Parathyroid adenoma (tissue), 2 donors: ENCODE measurements around the gene CPEB4.

ENCODE experiments used
- H2AFZ ChIP-seq: fragments of 300-600 bp; sonication (generic); one replicate; pipeline ENCODE4 v1.7.0; 2017; ENCODE audit warnings: antibody characterized with exemption, mild to moderate bottlenecking
- H3K27ac ChIP-seq: fragments of 300-600 bp; sonication (generic); one replicate; pipeline ENCODE4 v1.7.0; 2017
- H3K27me3 ChIP-seq: fragments of 300-600 bp; sonication (generic); one replicate; pipeline ENCODE4 v1.7.0; 2017; ENCODE audit warnings: low read length; ENCODE audit not compliant: control insufficient read depth, insufficient read depth
- H3K36me3 ChIP-seq: fragments of 300-600 bp; sonication (generic); one replicate; pipeline ENCODE4 v1.7.0; 2017; ENCODE audit warnings: low read length; ENCODE audit not compliant: control insufficient read depth, insufficient read depth
- H3K4me1 ChIP-seq: fragments of 300-600 bp; sonication (generic); one replicate; pipeline ENCODE4 v1.7.0; 2017; ENCODE audit warnings: control low read depth
- H3K4me2 ChIP-seq: fragments of 300-600 bp; sonication (generic); one replicate; pipeline ENCODE4 v1.7.0; 2017; ENCODE audit warnings: low read length
- H3K4me3 ChIP-seq: fragments of 300-600 bp; sonication (generic); one replicate; pipeline ENCODE4 v1.7.0; 2017; ENCODE audit warnings: low read depth, low read length
- H3K79me2 ChIP-seq: fragments of 300-600 bp; sonication (generic); one replicate; pipeline ENCODE4 v1.7.0; 2017; ENCODE audit warnings: control low read depth
- H3K9ac ChIP-seq: fragments of 300-600 bp; sonication (generic); one replicate; pipeline ENCODE4 v1.7.0; 2017; ENCODE audit warnings: mild to moderate bottlenecking
- H3K9me3 ChIP-seq: fragments of 300-600 bp; sonication (generic); one replicate; pipeline ENCODE4 v1.7.0; 2017; ENCODE audit warnings: low read length; ENCODE audit not compliant: control insufficient read depth
- CTCF ChIP-seq: fragments of 300-600 bp; sonication (generic); IDR thresholded peaks from one replicate; pipeline ENCODE4 v1.7.0; 2017; ENCODE audit warnings: antibody characterized with exemption, mild to moderate bottlenecking
- donor health status: primary hyperparathyroidism.

CPEB4 gene

GRCh38 chr5:173963182-173963838, 75.2 kb downstream of the CPEB4 start:
- H3K4me3 ChIP-seq, result no peak overlapping the region

GRCh38 chr5:173963867-173964441, 75.8 kb downstream of the CPEB4 start:
- H2AFZ ChIP-seq, result peak overlapping the region; percentile 39
- H3K9me3 ChIP-seq, result no peaks in the 10 kb centered on the region
- H3K4me2 ChIP-seq, result no peak overlapping the region
- H3K9ac ChIP-seq, result peak overlapping the region; percentile 15
- no peak for TF ChIP-seq CTCF
- no peaks in the 10 kb centered on the region for H3K36me3 ChIP-seq
- peak overlapping the region; percentile 88 for H3K27ac ChIP-seq
- H3K4me3 ChIP-seq, result no peak overlapping the region
- H3K79me2 ChIP-seq, result no peaks in the 10 kb centered on the region
- H3K4me1 ChIP-seq, result peaks cover 12% of the 10 kb centered on the region
- no peaks in the 10 kb centered on the region for H3K27me3 ChIP-seq

More at GRCh38 chr5:173963182-173963838, 75.2 kb downstream of the CPEB4 start:
- peak overlapping the region; percentile 15 for H3K9ac ChIP-seq
- H3K27ac ChIP-seq, result peak overlapping the region; percentile 88
- H2AFZ ChIP-seq, result peak overlapping the region; percentile 39
- H3K27me3 ChIP-seq, result no peaks in the 10 kb centered on the region
- peaks cover 12% of the 10 kb centered on the region for H3K4me1 ChIP-seq
- H3K9me3 ChIP-seq, result no peaks in the 10 kb centered on the region
- H3K36me3 ChIP-seq, result no peaks in the 10 kb centered on the region
- no peaks in the 10 kb centered on the region for H3K79me2 ChIP-seq
- peak overlapping the region; percentile 26 for H3K4me2 ChIP-seq
- TF ChIP-seq CTCF, result no peak

- H3K4me1 ChIP-seq, result peaks cover 12% of the 10 kb centered on the region
- H3K9ac ChIP-seq, result no peak overlapping the region
- no peak overlapping the region for H2AFZ ChIP-seq
- no peaks in the 10 kb centered on the region for H3K27me3 ChIP-seq
- H3K4me3 ChIP-seq, result no peak overlapping the region
- no peak for TF ChIP-seq CTCF
- no peaks in the 10 kb centered on the region for H3K9me3 ChIP-seq
- no peaks in the 10 kb centered on the region for H3K36me3 ChIP-seq
- H3K27ac ChIP-seq, result no peak overlapping the region
- no peak overlapping the region for H3K4me2 ChIP-seq
- H3K79me2 ChIP-seq, result no peaks in the 10 kb centered on the region
Observed at GRCh38 chr5:173964506-173964905, 76.4 kb downstream of the CPEB4 start.

- no peaks in the 10 kb centered on the region for H3K27me3 ChIP-seq
- H3K79me2 ChIP-seq, result no peaks in the 10 kb centered on the region
- no peak overlapping the region for H2AFZ ChIP-seq
- no peaks in the 10 kb centered on the region for H3K36me3 ChIP-seq
- TF ChIP-seq CTCF, result no peak
- H3K27ac ChIP-seq, result no peak overlapping the region
- no peak overlapping the region for H3K4me3 ChIP-seq
- H3K4me2 ChIP-seq, result no peak overlapping the region
- peaks cover 9% of the 10 kb centered on the region for H3K4me1 ChIP-seq
- H3K9ac ChIP-seq, result no peak overlapping the region
- no peaks in the 10 kb centered on the region for H3K9me3 ChIP-seq
Observed at GRCh38 chr5:173967241-173967640, 79.1 kb downstream of the CPEB4 start.
